Measurements from ENCODE around the gene NPTX2.

Gene NPTX2

GRCh38 chr7:98626460-98627412 is 9.7 kb downstream of the NPTX2 start:
- no peak for DNase-seq (ENCODE audit: insufficient read length, low spot score)
- no peak for TF ChIP-seq POLR2A (IDR thresholded peaks at IDR 0.05; ENCODE audit: low read depth, low read length)
- no peak for FAIRE-seq

GRCh38 chr7:98627413-98627790 is 10.3 kb downstream of the NPTX2 start:
- DNase-seq (ENCODE audit: insufficient read length, low spot score) (no peak), FAIRE-seq (no peak)
- no peak for TF ChIP-seq POLR2A (IDR thresholded peaks at IDR 0.05; ENCODE audit: low read depth, low read length)

- FAIRE-seq (no peak), DNase-seq (ENCODE audit: insufficient read length, low spot score) (no peak)
- TF ChIP-seq POLR2A (IDR thresholded peaks at IDR 0.05; ENCODE audit: low read depth, low read length), result no peak
These were observed 11.3 kb downstream of the NPTX2 start for GRCh38 chr7:98628418-98628817.

- FAIRE-seq (no peak), DNase-seq (ENCODE audit: insufficient read length, low spot score) (no peak)
- no peak for TF ChIP-seq POLR2A (IDR thresholded peaks at IDR 0.05; ENCODE audit: low read depth, low read length)
These were observed 11.9 kb downstream of the NPTX2 start for GRCh38 chr7:98629001-98629431.

GRCh38 chr7:98630149-98630548 is 13.1 kb downstream of the NPTX2 start:
- no peak for FAIRE-seq
- TF ChIP-seq POLR2A (IDR thresholded peaks at IDR 0.05; ENCODE audit: low read depth, low read length), result no peak
- DNase-seq (ENCODE audit: insufficient read length, low spot score), result no peak

GRCh38 chr7:98630770-98631169 is 13.7 kb downstream of the NPTX2 start:
- FAIRE-seq, result no peak
- no peak for TF ChIP-seq POLR2A (IDR thresholded peaks at IDR 0.05; ENCODE audit: low read depth, low read length)
- DNase-seq (ENCODE audit: insufficient read length, low spot score), result no peak

- FAIRE-seq, result no peak
- DNase-seq (ENCODE audit: insufficient read length, low spot score), result no peak
- TF ChIP-seq POLR2A (IDR thresholded peaks at IDR 0.05; ENCODE audit: low read depth, low read length), result no peak
These were observed 21.8 kb downstream of the NPTX2 start for GRCh38 chr7:98638853-98639252.

- TF ChIP-seq POLR2A (IDR thresholded peaks at IDR 0.05; ENCODE audit: low read depth, low read length), result no peak
- DNase-seq (ENCODE audit: insufficient read length, low spot score) (no peak), FAIRE-seq (no peak)
These were observed 23.3 kb downstream of the NPTX2 start for GRCh38 chr7:98640375-98640774.

GRCh38 chr7:98641646-98642500 is 24.8 kb downstream of the NPTX2 start:
- no peak for TF ChIP-seq POLR2A (IDR thresholded peaks at IDR 0.05; ENCODE audit: low read depth, low read length)
- FAIRE-seq (no peak), DNase-seq (ENCODE audit: insufficient read length, low spot score) (no peak)

- no peak for DNase-seq (ENCODE audit: insufficient read length, low spot score)
- no peak for FAIRE-seq
- no peak for TF ChIP-seq POLR2A (IDR thresholded peaks at IDR 0.05; ENCODE audit: low read depth, low read length)
These were observed 26.3 kb downstream of the NPTX2 start for GRCh38 chr7:98643236-98643985.

GRCh38 chr7:98646465-98646864 is 29.4 kb downstream of the NPTX2 start:
- TF ChIP-seq POLR2A (IDR thresholded peaks at IDR 0.05; ENCODE audit: low read depth, low read length), result no peak
- FAIRE-seq (no peak), DNase-seq (ENCODE audit: insufficient read length, low spot score) (no peak)

- TF ChIP-seq POLR2A (IDR thresholded peaks at IDR 0.05; ENCODE audit: low read depth, low read length), result no peak
- no peak for FAIRE-seq
- no peak for DNase-seq (ENCODE audit: insufficient read length, low spot score)
These were observed 30.2 kb downstream of the NPTX2 start for GRCh38 chr7:98647326-98647725.

GRCh38 chr7:98651760-98652159 is 34.7 kb downstream of the NPTX2 start:
- TF ChIP-seq POLR2A (IDR thresholded peaks at IDR 0.05; ENCODE audit: low read depth, low read length), result no peak
- FAIRE-seq (no peak), DNase-seq (ENCODE audit: insufficient read length, low spot score) (no peak)

Measured in H54 (cell line).